Measurements from ENCODE around the gene PLA2G3.
A peak's percentile ranks its signal among the peaks of the same experiment; 100 is the strongest.

The PLA2G3 gene

GRCh38 chr22:31160328-31160978 is 20.1 kb upstream of the PLA2G3 start:
- no peak for DNase-seq (ENCODE audit: extremely low read depth, low read depth)
- TF ChIP-seq CTCF (IDR thresholded peaks at IDR 0.05; ENCODE audit: low read depth, low read length): no peak

- no peak for TF ChIP-seq CTCF (IDR thresholded peaks at IDR 0.05; ENCODE audit: low read depth, low read length)
- DNase-seq (ENCODE audit: extremely low read depth, low read depth): no peak
Observed at GRCh38 chr22:31155422-31155821, 15.1 kb upstream of the PLA2G3 start.

- DNase-seq (ENCODE audit: extremely low read depth, low read depth): no peak
- no peak for TF ChIP-seq CTCF (IDR thresholded peaks at IDR 0.05; ENCODE audit: low read depth, low read length)
Observed at GRCh38 chr22:31154975-31155374, 14.7 kb upstream of the PLA2G3 start.

GRCh38 chr22:31153357-31153756 is 13.0 kb upstream of the PLA2G3 start:
- DNase-seq (ENCODE audit: extremely low read depth, low read depth): no peak
- no peak for TF ChIP-seq CTCF (IDR thresholded peaks at IDR 0.05; ENCODE audit: low read depth, low read length)

- DNase-seq (ENCODE audit: extremely low read depth, low read depth): no peak
- TF ChIP-seq CTCF (IDR thresholded peaks at IDR 0.05; ENCODE audit: low read depth, low read length): no peak
Observed at GRCh38 chr22:31151872-31152271, 11.6 kb upstream of the PLA2G3 start.

GRCh38 chr22:31150615-31151014 is 10.3 kb upstream of the PLA2G3 start:
- DNase-seq (ENCODE audit: extremely low read depth, low read depth): no peak

More at GRCh38 chr22:31150615-31151014, 10.3 kb upstream of the PLA2G3 start:
- TF ChIP-seq CTCF (IDR thresholded peaks at IDR 0.05; ENCODE audit: low read depth, low read length): peak; percentile 27

Measured in AG09319 (cell line).